Kidney (tissue), 14 donors: ENCODE data around the gene CASD1. TPM values are rescaled to one million over a fixed set of nuclear protein-coding genes. Genes with fewer than 3 reads are reported as not detected.

Experiments
- DNase-seq, 5 donors: peaks; one replicate each; pipeline ENCODE4 v3.0.0-alpha.2; 2013 to 2020
- FAIRE-seq: peaks from 2 replicates; lab custom pipeline; 2012; peaks lifted over from hg19 to GRCh38; lab: Jason Lieb, UNC
- H3K27ac ChIP-seq, 2 donors: one replicate each; pipeline ENCODE4 v1.7.0; 2013; ENCODE audit warnings: low read depth in 2 of 2, low read length in 2 of 2, inconsistent platforms in 1 of 2
- H3K27me3 ChIP-seq: one replicate; pipeline ENCODE4 v1.7.1; 2013; ENCODE audit warnings: low read length, inconsistent platforms; ENCODE audit not compliant: control insufficient read depth, insufficient read depth
- H3K36me3 ChIP-seq, 3 donors: one replicate each; pipeline versions ENCODE4 v1.7.0 to v1.7.1; 2013; ENCODE audit warnings: low read length in 3 of 3, control low read depth in 1 of 3, inconsistent platforms in 1 of 3; ENCODE audit not compliant: insufficient read depth in 3 of 3, control insufficient read depth in 2 of 3
- H3K4me1 ChIP-seq, 3 donors: one replicate each; pipeline versions ENCODE4 v1.7.0 to v1.7.1; 2013; ENCODE audit warnings: low read length in 3 of 3, inconsistent platforms in 1 of 3, low read depth in 1 of 3; ENCODE audit not compliant: control insufficient read depth in 2 of 3, insufficient read depth in 2 of 3
- H3K4me3 ChIP-seq, 3 donors: one replicate each; pipeline versions ENCODE4 v1.7.0 to v1.8.1; 2013; ENCODE audit warnings: low read length in 3 of 3, control low read depth in 1 of 3, inconsistent platforms in 1 of 3
- H3K9ac ChIP-seq, 3 donors: one replicate each; pipeline versions ENCODE4 v1.7.0 to v1.7.1; 2013; ENCODE audit warnings: low read length in 3 of 3, control low read depth in 1 of 3, inconsistent platforms in 1 of 3
- H3K9me3 ChIP-seq, 3 donors: one replicate each; pipeline versions ENCODE4 v1.7.0 to v1.7.1; 2013; ENCODE audit warnings: low read length in 3 of 3, control low read depth in 1 of 3, inconsistent platforms in 1 of 3; ENCODE audit not compliant: control insufficient read depth in 2 of 3, insufficient read depth in 1 of 3
- intact Hi-C: fragments of 100-400 bp; cut with DNase I; formaldehyde crosslinking; loops from one replicate; pipeline ENCODE4 v1.11.1; 2022
- polyA plus RNA-seq: library from polyadenylated mRNA; stranded (reverse); fragments of 350-450 nt; fragmentation: Illumina TruSeq; extraction: RNeasy Lipid Tissue Mini Kit (QIAGEN cat#74804); gene quantifications from one replicate; pipeline ENCODE4 v1.2.3, GENCODE V29; 2014; ENCODE audit warnings: low read depth, low replicate concordance; ENCODE audit not compliant: insufficient read depth
- total RNA-seq: library from RNA; stranded (reverse); fragmentation: NEBNext Ultra II Directional; extraction: Animal tissue kit (Norgen Biotek cat#: 25700); gene quantifications from one replicate; pipeline ENCODE4 v1.2.1, GENCODE V29; 2021
- TF ChIP-seq, protein P1 (sequence below): IDR thresholded peaks from 3 replicates; pipeline ENCODE4 v1.5.1; 2012; ENCODE audit warnings: mild to moderate bottlenecking, moderate library complexity, borderline replicate concordance; ENCODE audit not compliant: insufficient read depth; ENCODE audit errors: extremely low read depth
- donor health status: control.
- donor health status: control.
- donor health status: control.
- donor health status: control.
- donor health status: control.
- donor health status: DM: yes; HTN: yes; CAD: no.
- donor health status: Normal renal cell carcinoma (clear cell type).

CASD1 gene
- total and polyA plus RNA-seq, 2 donors from 2014 or later = 10.8 to 22.8 TPM

- no peak overlapping the region for H3K9ac ChIP-seq
- no peak overlapping the region for H3K4me3 ChIP-seq
- FAIRE-seq (no peak), DNase-seq (no peak)
- intact Hi-C loops = no loop called here
- no peaks in the 10 kb centered on the region for H3K27me3 ChIP-seq
- no peaks in the 10 kb centered on the region for H3K4me1 ChIP-seq
- peaks cover 0 to 6% (median 0%) of the 10 kb centered on the region in 3 donors for H3K9me3 ChIP-seq
- no peaks in the 10 kb centered on the region for H3K36me3 ChIP-seq
- no peak overlapping the region for H3K27ac ChIP-seq
- TF ChIP-seq, protein P1, sequence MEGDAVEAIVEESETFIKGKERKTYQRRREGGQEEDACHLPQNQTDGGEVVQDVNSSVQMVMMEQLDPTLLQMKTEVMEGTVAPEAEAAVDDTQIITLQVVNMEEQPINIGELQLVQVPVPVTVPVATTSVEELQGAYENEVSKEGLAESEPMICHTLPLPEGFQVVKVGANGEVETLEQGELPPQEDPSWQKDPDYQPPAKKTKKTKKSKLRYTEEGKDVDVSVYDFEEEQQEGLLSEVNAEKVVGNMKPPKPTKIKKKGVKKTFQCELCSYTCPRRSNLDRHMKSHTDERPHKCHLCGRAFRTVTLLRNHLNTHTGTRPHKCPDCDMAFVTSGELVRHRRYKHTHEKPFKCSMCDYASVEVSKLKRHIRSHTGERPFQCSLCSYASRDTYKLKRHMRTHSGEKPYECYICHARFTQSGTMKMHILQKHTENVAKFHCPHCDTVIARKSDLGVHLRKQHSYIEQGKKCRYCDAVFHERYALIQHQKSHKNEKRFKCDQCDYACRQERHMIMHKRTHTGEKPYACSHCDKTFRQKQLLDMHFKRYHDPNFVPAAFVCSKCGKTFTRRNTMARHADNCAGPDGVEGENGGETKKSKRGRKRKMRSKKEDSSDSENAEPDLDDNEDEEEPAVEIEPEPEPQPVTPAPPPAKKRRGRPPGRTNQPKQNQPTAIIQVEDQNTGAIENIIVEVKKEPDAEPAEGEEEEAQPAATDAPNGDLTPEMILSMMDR = no peak
These were observed 37.0 kb upstream of the CASD1 start for GRCh38 chr7:94472608-94473007.

- Histone ChIP-seq H3K9ac (no peak overlapping the region), H3K36me3 (no peaks in the 10 kb centered on the region), H3K4me1 (no peaks in the 10 kb centered on the region), H3K9me3 (peaks cover 0 to 6% (median 0%) of the 10 kb centered on the region in 3 donors), H3K27ac (no peak overlapping the region), H3K4me3 (no peak overlapping the region), H3K27me3 (no peaks in the 10 kb centered on the region)
- intact Hi-C loops = no loop called here
- TF ChIP-seq, protein P1 = no peak
- DNase-seq (no peak), FAIRE-seq (no peak)
These were observed 33.3 kb upstream of the CASD1 start for GRCh38 chr7:94476251-94476840.

- Histone ChIP-seq H3K27ac (no peak overlapping the region), H3K9me3 (no peaks in the 10 kb centered on the region), H3K9ac (no peak overlapping the region), H3K27me3 (no peaks in the 10 kb centered on the region), H3K4me3 (no peak overlapping the region), H3K4me1 (no peaks in the 10 kb centered on the region), H3K36me3 (no peaks in the 10 kb centered on the region)
- FAIRE-seq = no peak
- intact Hi-C loops = no loop called here
- TF ChIP-seq, protein P1 = no peak
- DNase-seq = no peak
These were observed 31.7 kb upstream of the CASD1 start for GRCh38 chr7:94477878-94478277.
